H9 (cell line): ENCODE results near the gene GARNL3. TPM values are rescaled to one million over a fixed set of nuclear protein-coding genes. Genes with fewer than 3 reads are reported as not detected.

Experiments
- DNase-seq: peaks from one replicate; pipeline ENCODE4 v3.0.0-alpha.2; 2017
- H2AFZ ChIP-seq: one replicate; pipeline ENCODE4 v1.6.1; 2013; ENCODE audit warnings: mild to moderate bottlenecking, low read length, control low read depth, moderate library complexity
- H2AK5ac ChIP-seq: 2 replicates; pipeline ENCODE4 v1.6.1; 2013; ENCODE audit warnings: low read length, control low read depth, mixed read lengths; ENCODE audit not compliant: insufficient read length
- H2BK120ac ChIP-seq: one replicate; pipeline ENCODE4 v1.6.1; 2013; ENCODE audit warnings: low read depth, mild to moderate bottlenecking, low read length, control low read depth, inconsistent platforms; ENCODE audit not compliant: poor library complexity, severe bottlenecking
- H2BK12ac ChIP-seq: 2 replicates; pipeline ENCODE4 v1.6.1; 2013; ENCODE audit warnings: low read length, control low read depth, mixed read lengths, low read depth; ENCODE audit not compliant: insufficient read length
- H2BK15ac ChIP-seq: 2 replicates; pipeline ENCODE4 v1.6.1; 2013; ENCODE audit warnings: low read depth, low read length, control low read depth
- H2BK20ac ChIP-seq: one replicate; pipeline ENCODE4 v1.6.1; 2013; ENCODE audit warnings: low read depth, mild to moderate bottlenecking, low read length, control low read depth, inconsistent platforms; ENCODE audit not compliant: poor library complexity, severe bottlenecking
- H2BK5ac ChIP-seq: 2 replicates; pipeline ENCODE4 v1.6.1; 2013; ENCODE audit warnings: low read length, control low read depth, mixed read lengths; ENCODE audit not compliant: insufficient read length
- H3K14ac ChIP-seq: 2 replicates; pipeline ENCODE4 v1.6.1; 2013; ENCODE audit warnings: low read length, control low read depth; ENCODE audit not compliant: insufficient read depth
- H3K18ac ChIP-seq: 2 replicates; pipeline ENCODE4 v1.6.1; 2013; ENCODE audit warnings: low read depth, mild to moderate bottlenecking, mixed read lengths, low read length, control low read depth; ENCODE audit not compliant: insufficient read length
- H3K23ac ChIP-seq: 2 replicates; pipeline ENCODE4 v1.6.1; 2013; ENCODE audit warnings: low read length, control low read depth, mixed read lengths, low read depth; ENCODE audit not compliant: insufficient read length
- H3K23me2 ChIP-seq: 2 replicates; pipeline ENCODE4 v1.6.1; 2013; ENCODE audit warnings: low read depth, mild to moderate bottlenecking, mixed read lengths, low read length, control low read depth; ENCODE audit not compliant: insufficient read length, poor library complexity, severe bottlenecking
- H3K27ac ChIP-seq: 2 replicates; pipeline ENCODE4 v1.5.1; 2013; ENCODE audit warnings: low read length, control low read depth, mixed read lengths, low read depth; ENCODE audit not compliant: insufficient read length
- H3K27me3 ChIP-seq: 2 replicates; pipeline ENCODE4 v1.6.1; 2013; ENCODE audit warnings: low read length, control low read depth, inconsistent platforms; ENCODE audit not compliant: insufficient read depth
- H3K4ac ChIP-seq: 2 replicates; pipeline ENCODE4 v1.6.1; 2013; ENCODE audit warnings: low read depth, mild to moderate bottlenecking, control low read depth, inconsistent platforms, low read length, moderate library complexity
- H3K4me1 ChIP-seq: 2 replicates; pipeline ENCODE4 v1.6.1; 2013; ENCODE audit warnings: low read length, control low read depth, inconsistent platforms; ENCODE audit not compliant: insufficient read depth
- H3K4me2 ChIP-seq: 2 replicates; pipeline ENCODE4 v1.6.1; 2013; ENCODE audit warnings: low read length, control low read depth, mixed read lengths; ENCODE audit not compliant: insufficient read length, insufficient read depth
- H3K56ac ChIP-seq: 2 replicates; pipeline ENCODE4 v1.6.1; 2013; ENCODE audit warnings: low read depth, mild to moderate bottlenecking, mixed read lengths, low read length, control low read depth; ENCODE audit not compliant: insufficient read length
- H3K79me1 ChIP-seq: 2 replicates; pipeline ENCODE4 v1.6.1; 2013; ENCODE audit warnings: low read depth, mild to moderate bottlenecking, moderate library complexity, low read length, control low read depth, inconsistent platforms; ENCODE audit not compliant: insufficient read depth, poor library complexity, severe bottlenecking
- H3K79me2 ChIP-seq: 2 replicates; pipeline ENCODE4 v1.6.1; 2013; ENCODE audit warnings: low read length, control low read depth, inconsistent platforms; ENCODE audit not compliant: insufficient read depth
- H3K9ac ChIP-seq: 2 replicates; pipeline ENCODE4 v1.6.1; 2013; ENCODE audit warnings: low read length, control low read depth, mixed read lengths; ENCODE audit not compliant: insufficient read length; ENCODE audit errors: extremely low read depth
- H3K9me3 ChIP-seq: one replicate; pipeline ENCODE4 v1.6.1; 2013; ENCODE audit warnings: low read depth, low read length, inconsistent platforms; ENCODE audit not compliant: control insufficient read depth
- H3T11ph ChIP-seq: one replicate; pipeline ENCODE4 v1.6.1; 2013; ENCODE audit warnings: mild to moderate bottlenecking, low read length, control low read depth, inconsistent platforms
- H4K20me1 ChIP-seq: one replicate; pipeline ENCODE4 v1.6.1; 2013; ENCODE audit not compliant: control insufficient read depth, insufficient read length, insufficient read depth
- H4K5ac ChIP-seq: 2 replicates; pipeline ENCODE4 v1.6.1; 2013; ENCODE audit warnings: low read depth, mild to moderate bottlenecking, mixed read lengths, low read length, control low read depth; ENCODE audit not compliant: insufficient read length
- H4K8ac ChIP-seq: replicated peaks from 2 replicates; pipeline ENCODE4 v1.6.1; 2013; ENCODE audit warnings: low read length, control low read depth, mixed read lengths, low read depth; ENCODE audit not compliant: insufficient read length
- H4K91ac ChIP-seq: 2 replicates; pipeline ENCODE4 v1.6.1; 2013; ENCODE audit warnings: low read depth, mild to moderate bottlenecking, moderate library complexity, mixed read lengths, low read length, control low read depth; ENCODE audit not compliant: insufficient read length
- H3K27ac Mint-ChIP-seq, 3 experiments: 2 replicates in 2 of 3; 3 replicates in 1 of 3; pipeline ENCODE4 v1.8.0; 2020 to 2021; ENCODE audit warnings: mixed read lengths in 3 of 3, mild to moderate bottlenecking in 1 of 3, moderate library complexity in 1 of 3
- H3K27me3 Mint-ChIP-seq: 2 replicates; pipeline ENCODE4 v1.8.0; 2021; ENCODE audit warnings: low read depth, mild to moderate bottlenecking, moderate library complexity, mixed read lengths
- H3K36me3 Mint-ChIP-seq, 3 experiments: 2 replicates in 2 of 3; 3 replicates in 1 of 3; pipeline ENCODE4 v1.8.0; 2020 to 2021; ENCODE audit warnings: low read depth in 3 of 3, mixed read lengths in 3 of 3; ENCODE audit not compliant: insufficient read depth in 1 of 3
- H3K4me1 Mint-ChIP-seq, 2 experiments: 2 replicates each; pipeline ENCODE4 v1.8.0; 2020; ENCODE audit warnings: mixed read lengths in 2 of 2
- H3K4me3 Mint-ChIP-seq, 2 experiments: 2 replicates in 1 of 2; 3 replicates in 1 of 2; pipeline ENCODE4 v1.8.0; 2020 to 2021; ENCODE audit warnings: mild to moderate bottlenecking in 2 of 2, mixed read lengths in 2 of 2, moderate library complexity in 1 of 2
- H3K9me3 Mint-ChIP-seq, 2 experiments: 2 replicates in 1 of 2; 3 replicates in 1 of 2; pipeline ENCODE4 v1.8.0; 2020; ENCODE audit warnings: mild to moderate bottlenecking in 2 of 2, mixed read lengths in 2 of 2, moderate library complexity in 1 of 2
- WGBS: extraction: QIAGEN DNeasy Blood & Tissue Kit; methylation state at CpG from one replicate; pipeline ENCODE4 v1.1.7; 2013; ENCODE audit warnings: missing lambda C conversion rate, low lambda C conversion rate, mixed read lengths; ENCODE audit not compliant: insufficient read length; ENCODE audit errors: extremely low coverage; 5-methylcytosine and 5-hydroxymethylcytosine counted together
- total RNA-seq: library from RNA; stranded (reverse); gene quantifications from 2 replicates; pipeline ENCODE4 v1.2.1, GENCODE V29; 2021
- TF ChIP-seq, protein P1 (sequence below): fragments of 200-600 bp; sonication (generic); conservative IDR thresholded peaks from 3 replicates; pipeline ENCODE4 v1.8.0; 2021; ENCODE audit warnings: antibody characterized with exemption, mild to moderate bottlenecking

Gene GARNL3
- total RNA-seq, 1 experiment from 2014 or later, result 8.7 TPM

DNA sequence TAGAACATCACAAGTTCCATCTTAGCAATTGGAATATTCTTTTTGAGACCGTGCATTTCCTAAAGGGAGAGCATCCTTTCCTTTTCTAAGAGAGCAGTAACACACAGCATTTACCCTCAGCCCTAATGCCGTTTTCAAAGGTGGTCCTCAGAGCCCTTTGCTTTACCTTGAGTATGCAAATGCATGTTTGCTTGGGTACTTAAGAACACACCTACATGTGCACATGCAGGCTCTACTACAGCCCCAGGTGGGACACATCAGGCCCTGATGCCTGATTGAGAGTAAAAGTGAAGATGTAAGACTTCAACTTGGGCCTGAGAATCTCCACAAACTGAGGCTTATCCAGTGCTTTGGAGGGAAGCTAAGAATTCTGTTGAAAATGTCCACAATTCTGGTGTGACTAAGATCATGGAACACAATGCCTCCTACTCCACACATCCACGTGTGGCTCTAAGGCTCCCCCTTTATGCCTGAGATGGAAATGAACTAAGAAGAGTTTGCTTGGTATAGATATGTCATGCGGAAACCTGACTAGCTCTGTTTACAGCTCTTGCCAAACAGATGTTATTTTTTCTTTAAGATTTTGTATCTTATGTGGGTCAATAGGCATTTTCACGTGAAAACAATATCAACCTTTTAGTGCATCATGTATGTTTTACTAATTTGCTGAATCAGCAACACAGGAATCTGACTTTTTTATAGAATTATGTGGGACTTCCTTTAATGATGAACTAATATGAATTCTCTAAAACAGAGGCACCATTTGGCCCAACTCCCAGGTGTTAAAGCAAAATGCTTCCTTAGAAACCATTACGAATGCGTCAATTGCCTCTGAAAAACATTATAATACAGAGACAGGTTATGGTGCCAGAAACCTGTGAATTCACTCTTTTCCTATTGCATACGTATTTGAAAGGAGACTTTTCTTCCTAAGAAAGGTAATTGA, 83.5 kb downstream of the GARNL3 start:
- Histone ChIP-seq H3K9ac (no peak overlapping the region), H2AFZ (no peak overlapping the region), H2BK12ac (no peak overlapping the region), H3K56ac (no peak overlapping the region), H4K8ac (no peak overlapping the region), H3K14ac (no peak overlapping the region), H3K9me3 (no peaks in the 10 kb centered on the region), H2BK15ac (no peak overlapping the region), H2BK120ac (no peak overlapping the region), H2BK5ac (no peak overlapping the region), H2AK5ac (no peak overlapping the region), H4K5ac (no peak overlapping the region), H3K4ac (no peak overlapping the region), H3K79me1 (no peaks in the 10 kb centered on the region), H4K20me1 (no peaks in the 10 kb centered on the region), H3K27me3 (no peaks in the 10 kb centered on the region), H3K79me2 (no peaks in the 10 kb centered on the region), H3K18ac (no peak overlapping the region), H2BK20ac (no peak overlapping the region), H3K27ac (no peak overlapping the region), H3T11ph (no peak overlapping the region), H4K91ac (no peak overlapping the region), H3K4me1 (0 out of 2 replicates have a peak, but pooled peaks cover 2% of the 10 kb centered on the region), H3K4me2 (no peak overlapping the region), H3K23ac (no peak overlapping the region), H3K23me2 (no peaks in the 10 kb centered on the region)
- Mint-ChIP-seq H3K27me3 (no peaks in the 10 kb centered on the region), H3K9me3 (no peaks in the 10 kb centered on the region), H3K36me3 (peaks cover 0 to 8% (median 6%) of the 10 kb centered on the region in 3 experiments; a peak in 4 of 7 replicates), H3K27ac (peak overlapping the region in 2 of 3 experiments; percentile 64 to 94; a peak in 2 of 7 replicates), H3K4me3 (no peak overlapping the region), H3K4me1 (peaks cover 16% of the 10 kb centered on the region in 2 experiments)
- no CpG with 5 or more reads among the region's 8 CpGs for WGBS
- no peak for DNase-seq
- TF ChIP-seq, protein P1, sequence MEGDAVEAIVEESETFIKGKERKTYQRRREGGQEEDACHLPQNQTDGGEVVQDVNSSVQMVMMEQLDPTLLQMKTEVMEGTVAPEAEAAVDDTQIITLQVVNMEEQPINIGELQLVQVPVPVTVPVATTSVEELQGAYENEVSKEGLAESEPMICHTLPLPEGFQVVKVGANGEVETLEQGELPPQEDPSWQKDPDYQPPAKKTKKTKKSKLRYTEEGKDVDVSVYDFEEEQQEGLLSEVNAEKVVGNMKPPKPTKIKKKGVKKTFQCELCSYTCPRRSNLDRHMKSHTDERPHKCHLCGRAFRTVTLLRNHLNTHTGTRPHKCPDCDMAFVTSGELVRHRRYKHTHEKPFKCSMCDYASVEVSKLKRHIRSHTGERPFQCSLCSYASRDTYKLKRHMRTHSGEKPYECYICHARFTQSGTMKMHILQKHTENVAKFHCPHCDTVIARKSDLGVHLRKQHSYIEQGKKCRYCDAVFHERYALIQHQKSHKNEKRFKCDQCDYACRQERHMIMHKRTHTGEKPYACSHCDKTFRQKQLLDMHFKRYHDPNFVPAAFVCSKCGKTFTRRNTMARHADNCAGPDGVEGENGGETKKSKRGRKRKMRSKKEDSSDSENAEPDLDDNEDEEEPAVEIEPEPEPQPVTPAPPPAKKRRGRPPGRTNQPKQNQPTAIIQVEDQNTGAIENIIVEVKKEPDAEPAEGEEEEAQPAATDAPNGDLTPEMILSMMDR, result no peak; the same call in 2 of the 3 replicates
